Measurements from ENCODE around the gene RANGRF. TPM values are rescaled to one million over a fixed set of nuclear protein-coding genes. Genes with fewer than 3 reads are reported as not detected.

RANGRF gene
- total RNA-seq, 1 donor from 2014 or later = 48.5 TPM

DNA sequence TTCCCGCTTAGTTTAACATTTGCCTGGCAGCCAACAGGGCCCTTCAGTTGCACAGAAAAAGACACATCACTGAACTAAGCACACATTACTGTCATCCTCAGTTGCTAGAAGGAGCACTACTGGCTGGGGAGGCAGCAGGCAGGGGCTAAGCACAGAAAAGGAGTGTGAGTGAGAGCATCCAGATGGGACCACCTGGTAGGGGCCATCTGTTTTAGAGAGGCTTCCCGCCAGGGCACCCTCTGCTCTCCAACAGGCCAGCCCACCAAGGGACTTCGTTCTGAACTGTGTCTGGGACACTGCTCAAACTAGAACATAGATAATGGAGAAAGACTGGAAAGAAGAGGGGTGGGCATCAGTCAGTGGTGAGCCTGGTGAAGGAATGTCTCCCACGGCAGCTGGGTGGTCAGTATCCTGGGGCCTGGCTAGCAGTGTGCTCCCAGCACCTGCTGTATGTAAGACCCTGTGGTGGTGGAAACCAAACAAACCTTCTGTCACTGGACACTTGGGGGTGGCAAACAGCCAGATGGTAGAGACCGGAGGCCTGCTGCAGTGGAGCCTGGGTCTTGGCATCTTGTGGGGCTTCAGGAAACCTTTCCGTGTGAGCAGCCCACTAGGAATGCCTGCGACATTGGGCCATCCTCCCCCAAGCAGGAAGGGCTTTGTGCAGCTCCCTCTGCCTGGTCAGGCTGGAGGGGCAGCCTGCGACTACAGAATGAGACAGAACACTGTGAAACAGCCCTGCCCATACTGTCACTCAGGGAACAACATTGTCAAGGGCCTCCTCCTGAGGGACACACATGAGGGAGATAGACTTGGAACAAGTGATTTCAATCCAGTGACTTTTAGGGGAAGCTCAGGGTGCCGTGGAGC is 12.8 kb upstream of the RANGRF start:
- TF ChIP-seq, protein P1, sequence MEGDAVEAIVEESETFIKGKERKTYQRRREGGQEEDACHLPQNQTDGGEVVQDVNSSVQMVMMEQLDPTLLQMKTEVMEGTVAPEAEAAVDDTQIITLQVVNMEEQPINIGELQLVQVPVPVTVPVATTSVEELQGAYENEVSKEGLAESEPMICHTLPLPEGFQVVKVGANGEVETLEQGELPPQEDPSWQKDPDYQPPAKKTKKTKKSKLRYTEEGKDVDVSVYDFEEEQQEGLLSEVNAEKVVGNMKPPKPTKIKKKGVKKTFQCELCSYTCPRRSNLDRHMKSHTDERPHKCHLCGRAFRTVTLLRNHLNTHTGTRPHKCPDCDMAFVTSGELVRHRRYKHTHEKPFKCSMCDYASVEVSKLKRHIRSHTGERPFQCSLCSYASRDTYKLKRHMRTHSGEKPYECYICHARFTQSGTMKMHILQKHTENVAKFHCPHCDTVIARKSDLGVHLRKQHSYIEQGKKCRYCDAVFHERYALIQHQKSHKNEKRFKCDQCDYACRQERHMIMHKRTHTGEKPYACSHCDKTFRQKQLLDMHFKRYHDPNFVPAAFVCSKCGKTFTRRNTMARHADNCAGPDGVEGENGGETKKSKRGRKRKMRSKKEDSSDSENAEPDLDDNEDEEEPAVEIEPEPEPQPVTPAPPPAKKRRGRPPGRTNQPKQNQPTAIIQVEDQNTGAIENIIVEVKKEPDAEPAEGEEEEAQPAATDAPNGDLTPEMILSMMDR (conservative IDR thresholded peaks at IDR 0.05) = no peak
- peaks cover 3% of the 10 kb centered on the region for H3K36me3 Mint-ChIP-seq (ENCODE audit: low read depth)
- H3K4me3 Mint-ChIP-seq = no peak overlapping the region
- no peaks in the 10 kb centered on the region for H3K4me1 Mint-ChIP-seq
- H3K27ac Mint-ChIP-seq (ENCODE audit: unreplicated experiment) = peak overlapping the region; percentile 84
- no peaks in the 10 kb centered on the region for H3K27me3 Mint-ChIP-seq (ENCODE audit: low read depth)
- H3K9me3 Mint-ChIP-seq = no peaks in the 10 kb centered on the region
- no peak for DNase-seq (ENCODE audit: low read depth, low spot score)

DNA sequence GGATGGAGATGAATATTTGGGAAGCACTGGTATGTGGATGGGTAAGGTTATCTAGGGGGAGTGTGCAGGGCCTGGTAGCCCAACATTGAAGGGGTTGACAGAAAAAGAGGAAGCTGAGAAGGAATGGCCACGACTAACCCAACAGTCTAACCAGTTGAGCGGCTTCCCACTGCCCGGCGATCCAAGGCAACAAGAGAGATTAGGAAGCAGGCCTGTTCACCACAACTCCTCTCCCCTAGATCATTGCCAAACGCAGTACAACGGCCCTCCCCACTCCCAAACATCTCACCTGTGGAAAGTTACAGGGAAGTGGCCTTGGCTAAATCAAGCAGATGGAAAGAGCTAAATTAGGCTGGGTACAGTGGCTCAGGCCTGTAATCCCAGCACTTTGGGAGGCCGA is 11.2 kb upstream of the RANGRF start:
- no peaks in the 10 kb centered on the region for H3K9me3 Mint-ChIP-seq
- TF ChIP-seq, protein P1 (conservative IDR thresholded peaks at IDR 0.05) = no peak
- H3K36me3 Mint-ChIP-seq (ENCODE audit: low read depth) = no peaks in the 10 kb centered on the region
- DNase-seq (ENCODE audit: low read depth, low spot score) = no peak
- no peaks in the 10 kb centered on the region for H3K4me1 Mint-ChIP-seq
- no peak overlapping the region for H3K4me3 Mint-ChIP-seq
- no peaks in the 10 kb centered on the region for H3K27me3 Mint-ChIP-seq (ENCODE audit: low read depth)
- H3K27ac Mint-ChIP-seq (ENCODE audit: unreplicated experiment) = no peak overlapping the region

DNA sequence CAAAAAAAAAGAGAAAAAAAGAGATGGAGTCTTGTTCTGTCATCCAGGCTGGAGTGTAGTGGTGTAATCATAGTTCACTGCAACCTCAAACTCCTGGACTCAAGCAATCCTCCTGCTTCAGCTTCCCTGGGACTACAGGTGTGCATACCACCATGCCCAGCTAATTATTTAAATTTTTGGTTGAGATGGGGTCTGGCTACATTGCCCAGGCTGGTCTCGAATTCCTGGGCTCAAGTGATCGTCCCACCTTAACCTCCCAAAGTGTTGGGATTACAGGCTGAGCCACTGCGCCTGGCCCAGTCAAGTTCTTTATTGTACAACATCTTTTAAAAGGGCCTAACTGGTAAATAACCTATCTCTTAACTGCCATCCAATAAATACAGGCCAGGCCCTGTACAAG is 6.1 kb upstream of the RANGRF start:
- H3K4me1 Mint-ChIP-seq = peaks cover under 1% of the 10 kb centered on the region
- no peaks in the 10 kb centered on the region for H3K27me3 Mint-ChIP-seq (ENCODE audit: low read depth)
- no peak for DNase-seq (ENCODE audit: low read depth, low spot score)
- TF ChIP-seq, protein P1 (conservative IDR thresholded peaks at IDR 0.05) = no peak
- no peaks in the 10 kb centered on the region for H3K9me3 Mint-ChIP-seq
- peak overlapping the region; percentile 45 for H3K4me3 Mint-ChIP-seq
- no peak overlapping the region for H3K27ac Mint-ChIP-seq (ENCODE audit: unreplicated experiment)
- no peaks in the 10 kb centered on the region for H3K36me3 Mint-ChIP-seq (ENCODE audit: low read depth)

DNA sequence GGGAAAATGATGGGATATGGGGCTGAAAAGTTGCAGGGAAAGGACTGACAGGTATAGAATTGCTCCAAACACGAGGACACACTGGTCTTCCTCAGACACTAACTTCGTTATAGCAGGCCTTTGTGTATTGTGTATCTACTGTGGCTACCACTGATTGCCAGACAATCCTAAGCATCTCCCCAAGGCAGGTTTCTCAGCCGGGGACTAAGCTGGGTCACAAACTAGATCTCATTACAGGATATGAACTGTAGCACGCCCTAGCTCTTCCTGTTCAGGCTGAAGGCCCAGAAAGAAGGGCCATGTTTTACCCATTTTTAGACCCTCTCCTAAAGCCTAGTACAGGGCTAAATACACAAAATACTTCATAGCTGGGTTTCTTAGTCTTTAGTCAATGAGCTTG is 5.1 kb upstream of the RANGRF start:
- no peaks in the 10 kb centered on the region for H3K36me3 Mint-ChIP-seq (ENCODE audit: low read depth)
- H3K27me3 Mint-ChIP-seq (ENCODE audit: low read depth) = no peaks in the 10 kb centered on the region
- no peak overlapping the region for H3K27ac Mint-ChIP-seq (ENCODE audit: unreplicated experiment)
- no peak for DNase-seq (ENCODE audit: low read depth, low spot score)
- H3K4me3 Mint-ChIP-seq = peak overlapping the region; percentile 62
- TF ChIP-seq, protein P1 (conservative IDR thresholded peaks at IDR 0.05) = no peak
- peaks cover 10% of the 10 kb centered on the region for H3K4me1 Mint-ChIP-seq
- no peaks in the 10 kb centered on the region for H3K9me3 Mint-ChIP-seq

DNA sequence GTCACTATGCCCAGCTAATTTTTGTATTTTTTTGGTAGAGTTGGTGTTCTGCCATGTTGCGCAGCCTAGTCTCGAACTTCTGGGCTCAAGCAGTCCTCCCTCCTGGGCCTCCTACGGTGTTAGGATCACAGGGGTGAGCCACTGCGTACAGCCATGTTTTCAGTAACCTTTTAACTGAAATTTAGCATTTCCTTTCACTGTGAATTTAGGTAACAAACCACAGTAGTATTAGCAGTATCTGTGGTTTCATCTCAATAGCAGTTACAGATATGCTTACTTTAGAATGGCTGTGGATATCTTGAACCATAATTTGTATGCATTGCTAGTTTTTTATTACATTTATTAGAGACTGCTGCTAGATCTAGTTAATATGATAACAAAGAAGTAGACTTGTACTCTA is 4.3 kb upstream of the RANGRF start:
- TF ChIP-seq, protein P1 (conservative IDR thresholded peaks at IDR 0.05) = no peak
- Mint-ChIP-seq H3K4me3 (no peak overlapping the region), H3K27me3 (ENCODE audit: low read depth) (no peaks in the 10 kb centered on the region), H3K9me3 (no peaks in the 10 kb centered on the region), H3K27ac (ENCODE audit: unreplicated experiment) (no peak overlapping the region), H3K4me1 (peaks cover 15% of the 10 kb centered on the region), H3K36me3 (ENCODE audit: low read depth) (no peaks in the 10 kb centered on the region)
- no peak for DNase-seq (ENCODE audit: low read depth, low spot score)

Data from neural crest cell (in vitro differentiated cells).